Stimulated activated CD8-positive, alpha-beta memory T cell treated with anti-CD3 and anti-CD28 coated beads, Interleukin-2, amount 100 ng/mL, for 48 hours (primary cell): ENCODE data around the gene COX18.

Source experiments
- DNase-seq, 2 donors: peaks; one replicate each; pipeline ENCODE4 v3.0.0-alpha.2; 2020; ENCODE audit warnings: low read depth in 2 of 2

COX18 gene

GRCh38 chr4:73069338-73070073, at the start of gene COX18:
TSS of gene COX18 (minus strand) at chr4:73069716. CDS start at chr4:73069649, 67 bp downstream.
- peak; percentile 91 to 94 for DNase-seq

- no peak for DNase-seq
These were observed 40.0 kb upstream of the COX18 start for GRCh38 chr4:73109493-73109892.

- no peak for DNase-seq
These were observed 35.2 kb upstream of the COX18 start for GRCh38 chr4:73104695-73105094.

GRCh38 chr4:73103799-73104503, 34.4 kb upstream of the COX18 start:
- no peak for DNase-seq

- no peak for DNase-seq
These were observed 29.6 kb upstream of the COX18 start for GRCh38 chr4:73099143-73099542.

GRCh38 chr4:73098713-73099112, 29.2 kb upstream of the COX18 start:
- DNase-seq = no peak

- no peak for DNase-seq
These were observed 28.5 kb upstream of the COX18 start for GRCh38 chr4:73098016-73098415.

GRCh38 chr4:73092868-73093267, 23.4 kb upstream of the COX18 start:
- no peak for DNase-seq

GRCh38 chr4:73090738-73091137, 21.2 kb upstream of the COX18 start:
- no peak for DNase-seq

- DNase-seq = no peak
These were observed 18.4 kb upstream of the COX18 start for GRCh38 chr4:73087871-73088270.

- no peak for DNase-seq
These were observed 16.8 kb upstream of the COX18 start for GRCh38 chr4:73086095-73086868.

- DNase-seq = no peak
These were observed 11.3 kb upstream of the COX18 start for GRCh38 chr4:73080789-73081188.

- no peak for DNase-seq
These were observed 6.3 kb upstream of the COX18 start for GRCh38 chr4:73075832-73076231.

- no peak for DNase-seq
These were observed 516 bp upstream of the COX18 start for GRCh38 chr4:73070074-73070390.

- DNase-seq = no peak
These were observed 802 bp downstream of the COX18 start for GRCh38 chr4:73068491-73069337.

- DNase-seq = no peak
These were observed 1.5 kb downstream of the COX18 start for GRCh38 chr4:73067971-73068394.

- no peak for DNase-seq
These were observed 2.6 kb downstream of the COX18 start for GRCh38 chr4:73066928-73067327.

GRCh38 chr4:73066445-73066844, 3.1 kb downstream of the COX18 start:
- DNase-seq = no peak

- no peak for DNase-seq
These were observed 5.0 kb downstream of the COX18 start for GRCh38 chr4:73064536-73064935.

GRCh38 chr4:73055241-73055897, 14.1 kb downstream of the COX18 start:
- no peak for DNase-seq

GRCh38 chr4:73053974-73054480, 15.5 kb downstream of the COX18 start:
- no peak for DNase-seq
